B cell (primary cell): ENCODE results near the gene CPNE4.

ENCODE experiments used
- EZH2 ChIP-seq: IDR thresholded peaks from 2 replicates; pipeline ENCODE4 v1.6.1; 2012; ENCODE audit warnings: borderline replicate concordance, low read depth, mild to moderate bottlenecking, moderate library complexity, low read length; ENCODE audit not compliant: insufficient read depth, poor library complexity, severe bottlenecking
- TF ChIP-seq, protein P1 (sequence below): fragments of 200-600 bp; IDR thresholded peaks from one replicate; pipeline ENCODE4 v1.8.0; 2022; ENCODE audit warnings: antibody characterized with exemption, mild to moderate bottlenecking

DNA sequence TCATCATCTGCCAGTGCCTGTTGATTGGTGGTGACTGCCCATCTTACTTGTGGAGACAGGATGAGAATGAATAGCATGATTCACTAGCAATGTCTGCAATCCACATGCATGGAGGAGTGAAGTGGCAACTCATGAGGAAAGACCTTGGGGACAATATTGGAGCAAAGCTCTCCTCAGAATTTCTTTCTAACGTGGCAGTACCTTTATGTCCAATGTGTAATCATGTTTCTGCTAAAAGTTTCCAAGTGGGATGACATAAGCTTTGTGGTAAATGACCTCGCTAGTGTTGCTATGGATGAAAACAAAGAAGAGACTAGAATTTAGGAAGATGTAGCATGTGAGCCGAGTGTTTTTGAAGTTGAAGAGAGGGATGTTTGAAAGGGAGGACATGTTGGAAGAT, 117.8 kb downstream of the CPNE4 start:
- TF ChIP-seq, protein P1, sequence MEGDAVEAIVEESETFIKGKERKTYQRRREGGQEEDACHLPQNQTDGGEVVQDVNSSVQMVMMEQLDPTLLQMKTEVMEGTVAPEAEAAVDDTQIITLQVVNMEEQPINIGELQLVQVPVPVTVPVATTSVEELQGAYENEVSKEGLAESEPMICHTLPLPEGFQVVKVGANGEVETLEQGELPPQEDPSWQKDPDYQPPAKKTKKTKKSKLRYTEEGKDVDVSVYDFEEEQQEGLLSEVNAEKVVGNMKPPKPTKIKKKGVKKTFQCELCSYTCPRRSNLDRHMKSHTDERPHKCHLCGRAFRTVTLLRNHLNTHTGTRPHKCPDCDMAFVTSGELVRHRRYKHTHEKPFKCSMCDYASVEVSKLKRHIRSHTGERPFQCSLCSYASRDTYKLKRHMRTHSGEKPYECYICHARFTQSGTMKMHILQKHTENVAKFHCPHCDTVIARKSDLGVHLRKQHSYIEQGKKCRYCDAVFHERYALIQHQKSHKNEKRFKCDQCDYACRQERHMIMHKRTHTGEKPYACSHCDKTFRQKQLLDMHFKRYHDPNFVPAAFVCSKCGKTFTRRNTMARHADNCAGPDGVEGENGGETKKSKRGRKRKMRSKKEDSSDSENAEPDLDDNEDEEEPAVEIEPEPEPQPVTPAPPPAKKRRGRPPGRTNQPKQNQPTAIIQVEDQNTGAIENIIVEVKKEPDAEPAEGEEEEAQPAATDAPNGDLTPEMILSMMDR, result no peak
- no peak for TF ChIP-seq EZH2
